Ascending aorta (tissue), 2 donors: ENCODE measurements around the gene SERGEF. TPM values are rescaled to one million over a fixed set of nuclear protein-coding genes. Genes with fewer than 3 reads are reported as not detected.

Source experiments
- DNase-seq, 2 donors: peaks; one replicate each; pipeline ENCODE4 v3.0.0-alpha.2; 2019; ENCODE audit warnings: low spot score in 2 of 2
- H3K27ac ChIP-seq, 2 donors: fragments of 200-600 bp; sonication (generic); one replicate each; pipeline ENCODE4 v1.5.1; 2016 to 2017; ENCODE audit warnings: mild to moderate bottlenecking in 1 of 2
- H3K27me3 ChIP-seq: fragments of 200-600 bp; sonication (generic); one replicate; pipeline ENCODE4 v1.5.1; 2017
- H3K36me3 ChIP-seq, 2 donors: fragments of 200-600 bp; sonication (generic); one replicate each; pipeline ENCODE4 v1.5.1; 2016
- H3K4me1 ChIP-seq, 2 donors: fragments of 200-600 bp; sonication (generic); one replicate each; pipeline ENCODE4 v1.5.1; 2016 to 2017; ENCODE audit warnings: mild to moderate bottlenecking in 1 of 2
- H3K4me3 ChIP-seq, 2 donors: fragments of 200-600 bp; sonication (generic); one replicate each; pipeline ENCODE4 v1.5.1; 2016 to 2017; ENCODE audit warnings: mild to moderate bottlenecking in 1 of 2
- H3K9me3 ChIP-seq, 2 donors: fragments of 200-600 bp; sonication (generic); one replicate each; pipeline ENCODE4 v1.5.1; 2016
- CTCF ChIP-seq, 3 experiments: fragments of 200-600 bp in 2 of 3; fragments of 450-650 bp in 1 of 3; sonication (generic) in 2 of 3; IDR thresholded peaks; one replicate each; pipeline ENCODE4 v1.5.1; 2016 to 2019; ENCODE audit warnings: antibody characterized with exemption in 3 of 3, mild to moderate bottlenecking in 1 of 3, moderate library complexity in 1 of 3
- intact Hi-C: fragments of 100-400 bp; cut with DNase I; formaldehyde crosslinking; loops from one replicate; pipeline ENCODE4 v1.15.1; 2023
- total RNA-seq: library from RNA; depleted of rRNA; stranded (reverse); fragments of >200 nt; gene quantifications from one replicate; pipeline ENCODE4 v1.1.0, GENCODE V29; 2016

SERGEF gene
- total RNA-seq, 1 donor from 2014 or later = 13.6 TPM

GRCh38 chr11:17776212-17776875, 236.5 kb downstream of the SERGEF start:
- no peaks in the 10 kb centered on the region for H3K27me3 ChIP-seq
- DNase-seq = no peak
- no peaks in the 10 kb centered on the region for H3K9me3 ChIP-seq
- H3K4me3 ChIP-seq = no peak overlapping the region
- intact Hi-C loops = no loop called here
- H3K4me1 ChIP-seq = no peaks in the 10 kb centered on the region
- no peak overlapping the region for H3K27ac ChIP-seq
- no peak for TF ChIP-seq CTCF (IDR thresholded peaks at IDR 0.05)
- no peaks in the 10 kb centered on the region for H3K36me3 ChIP-seq

GRCh38 chr11:17775507-17776211, 237.2 kb downstream of the SERGEF start:
- intact Hi-C loops = no loop called here
- Histone ChIP-seq H3K9me3 (no peaks in the 10 kb centered on the region), H3K27ac (no peak overlapping the region), H3K36me3 (no peaks in the 10 kb centered on the region), H3K4me3 (no peak overlapping the region), H3K4me1 (no peaks in the 10 kb centered on the region), H3K27me3 (no peaks in the 10 kb centered on the region)
- no peak for TF ChIP-seq CTCF (IDR thresholded peaks at IDR 0.05)
- no peak for DNase-seq

- Histone ChIP-seq H3K4me3 (no peak overlapping the region), H3K27me3 (no peaks in the 10 kb centered on the region), H3K36me3 (no peaks in the 10 kb centered on the region), H3K27ac (no peak overlapping the region), H3K9me3 (no peaks in the 10 kb centered on the region), H3K4me1 (no peaks in the 10 kb centered on the region)
- DNase-seq = no peak
- TF ChIP-seq CTCF (IDR thresholded peaks at IDR 0.05) = no peak
- intact Hi-C loops = no loop called here
These were observed 237.9 kb downstream of the SERGEF start for GRCh38 chr11:17775035-17775348.

GRCh38 chr11:17774232-17775034, 238.4 kb downstream of the SERGEF start:
- Histone ChIP-seq H3K27me3 (no peaks in the 10 kb centered on the region), H3K36me3 (no peaks in the 10 kb centered on the region), H3K4me3 (no peak overlapping the region), H3K9me3 (no peaks in the 10 kb centered on the region), H3K4me1 (no peaks in the 10 kb centered on the region), H3K27ac (no peak overlapping the region)
- no peak for TF ChIP-seq CTCF (IDR thresholded peaks at IDR 0.05)
- no peak for DNase-seq
- intact Hi-C loops = no loop called here

- no peaks in the 10 kb centered on the region for H3K27me3 ChIP-seq
- no peaks in the 10 kb centered on the region for H3K4me1 ChIP-seq
- intact Hi-C loops = no loop called here
- no peak for TF ChIP-seq CTCF (IDR thresholded peaks at IDR 0.05)
- H3K9me3 ChIP-seq = no peaks in the 10 kb centered on the region
- DNase-seq = no peak
- no peak overlapping the region for H3K27ac ChIP-seq
- no peak overlapping the region for H3K4me3 ChIP-seq
- no peaks in the 10 kb centered on the region for H3K36me3 ChIP-seq
These were observed 239.2 kb downstream of the SERGEF start for GRCh38 chr11:17773674-17774073.
